ENCODE measurements around the gene SESTD1.
"Not testable (repeated sequence)": the region's sequence is repeated elsewhere in the genome, so short reads cannot be mapped to it uniquely, and the experiment has no call there.

Gene SESTD1

GRCh38 chr2:179235463-179236108 lies 29.0 kb downstream of the SESTD1 start:
- no peak for DNase-seq

- DNase-seq, result no peak
These were observed 29.9 kb downstream of the SESTD1 start for GRCh38 chr2:179234658-179235240.

- DNase-seq, result no peak
These were observed 30.8 kb downstream of the SESTD1 start for GRCh38 chr2:179233626-179234430.

GRCh38 chr2:179233083-179233490 lies 31.5 kb downstream of the SESTD1 start:
- DNase-seq, result no peak

- DNase-seq, result no peak
These were observed 37.7 kb downstream of the SESTD1 start for GRCh38 chr2:179226961-179227259.

GRCh38 chr2:179226203-179226960 lies 38.2 kb downstream of the SESTD1 start:
- DNase-seq, result no peak

GRCh38 chr2:179224361-179224760 lies 40.3 kb downstream of the SESTD1 start:
- no peak for DNase-seq

- no peak for DNase-seq
These were observed 42.6 kb downstream of the SESTD1 start for GRCh38 chr2:179222076-179222475.

GRCh38 chr2:179218848-179219594 lies 45.6 kb downstream of the SESTD1 start:
- peak; percentile 63 for DNase-seq

GRCh38 chr2:179214671-179215070 lies 50.0 kb downstream of the SESTD1 start:
- not testable (repeated sequence) for DNase-seq

- DNase-seq, result no peak
These were observed 53.3 kb downstream of the SESTD1 start for GRCh38 chr2:179211355-179211754.

GRCh38 chr2:179208277-179208676 lies 56.4 kb downstream of the SESTD1 start:
- not testable (repeated sequence) for DNase-seq

- no peak for DNase-seq
These were observed 57.6 kb downstream of the SESTD1 start for GRCh38 chr2:179207047-179207446.

- no peak for DNase-seq
These were observed 62.8 kb downstream of the SESTD1 start for GRCh38 chr2:179201869-179202268.

- DNase-seq, result not testable (repeated sequence)
These were observed 68.6 kb downstream of the SESTD1 start for GRCh38 chr2:179195926-179196590.

- no peak for DNase-seq
These were observed 69.5 kb downstream of the SESTD1 start for GRCh38 chr2:179195141-179195540.

- no peak for DNase-seq
These were observed 70.8 kb downstream of the SESTD1 start for GRCh38 chr2:179193759-179194394.

- no peak for DNase-seq
These were observed 73.5 kb downstream of the SESTD1 start for GRCh38 chr2:179191110-179191509.

- no peak for DNase-seq
These were observed 78.5 kb downstream of the SESTD1 start for GRCh38 chr2:179186126-179186525.

GRCh38 chr2:179184610-179185009 lies 80.0 kb downstream of the SESTD1 start:
- no peak for DNase-seq

- no peak for DNase-seq
These were observed 83.6 kb downstream of the SESTD1 start for GRCh38 chr2:179181002-179181401.

GRCh38 chr2:179180242-179180641 lies 84.4 kb downstream of the SESTD1 start:
- DNase-seq, result no peak

All from stimulated activated CD4-positive, alpha-beta T cell treated with anti-CD3 and anti-CD28 coated beads, Interleukin-15, amount 100 ng/mL, for 24 hours (primary cell).